Uterus (tissue), 4 donors: ENCODE measurements around the gene KIF26A. TPM values are rescaled to one million over a fixed set of nuclear protein-coding genes. Genes with fewer than 3 reads are reported as not detected.

Experiments used
- DNase-seq, 2 donors: peaks; one replicate each; pipeline ENCODE4 v3.0.0-alpha.2; 2019 to 2020
- H3K27ac ChIP-seq, 2 donors: fragments of 200-600 bp; sonication (generic); 1 replicate in 1 of 2; 2 replicates in 1 of 2; pipeline ENCODE4 v1.5.1; 2016 to 2018
- H3K27me3 ChIP-seq, 2 donors: fragments of 200-600 bp; sonication (generic); one replicate each; pipeline ENCODE4 v1.5.1; 2018 to 2019; ENCODE audit warnings: control low read depth in 1 of 2
- H3K36me3 ChIP-seq, 2 donors: fragments of 200-600 bp; sonication (generic); one replicate each; pipeline ENCODE4 v1.5.1; 2019; ENCODE audit warnings: control low read depth in 1 of 2
- H3K4me1 ChIP-seq, 2 donors: fragments of 200-600 bp; sonication (generic); one replicate each; pipeline ENCODE4 v1.5.1; 2018 to 2019; ENCODE audit warnings: control low read depth in 1 of 2
- H3K4me3 ChIP-seq, 2 donors: fragments of 200-600 bp; sonication (generic); 1 replicate in 1 of 2; 2 replicates in 1 of 2; pipeline ENCODE4 v1.5.1; 2018 to 2019; ENCODE audit warnings: mild to moderate bottlenecking in 1 of 2
- H3K9me3 ChIP-seq, 2 donors: fragments of 200-600 bp; sonication (generic); one replicate each; pipeline ENCODE4 v1.5.1; 2019; ENCODE audit warnings: control low read depth in 1 of 2
- CTCF ChIP-seq, 4 experiments: fragments of 200-600 bp in 2 of 4; fragments of 450-650 bp in 2 of 4; sonication (generic) in 2 of 4; IDR thresholded peaks; one replicate each; pipeline ENCODE4 v1.5.1; 2016 to 2019; ENCODE audit warnings: antibody characterized with exemption in 4 of 4, mild to moderate bottlenecking in 2 of 4, moderate library complexity in 1 of 4
- POLR2A ChIP-seq, 2 donors: fragments of 450-650 bp; IDR thresholded peaks; one replicate each; pipeline ENCODE4 v1.6.1; 2016; ENCODE audit warnings: antibody characterized with exemption in 2 of 2, mild to moderate bottlenecking in 1 of 2, moderate library complexity in 1 of 2
- intact Hi-C: fragments of 100-400 bp; cut with DNase I; formaldehyde crosslinking; loops from one replicate; pipeline ENCODE4 v1.15.1; 2023; ENCODE audit warnings: low total_unique reads
- total RNA-seq, 4 donors: library from RNA; depleted of rRNA in 3 of 4; stranded (reverse); fragments of >200 nt in 3 of 4; gene quantifications; one replicate each; pipeline versions ENCODE4 v1.1.0 to v1.2.4, GENCODE V29; 2014 to 2023
- donor health status: DM: yes; HTN: yes; CAD: no.

The KIF26A gene
- total RNA-seq, 4 donors from 2014 or later = 4.1 to 10.5 (median 7.5) TPM

- intact Hi-C loops = no loop called here
- H3K4me3 ChIP-seq = no peak overlapping the region
- no peaks in the 10 kb centered on the region for H3K9me3 ChIP-seq
- H3K36me3 ChIP-seq = no peaks in the 10 kb centered on the region
- no peaks in the 10 kb centered on the region for H3K27me3 ChIP-seq
- no peak overlapping the region for H3K27ac ChIP-seq
- DNase-seq = no peak
- no peak for TF ChIP-seq POLR2A (IDR thresholded peaks at IDR 0.05)
- no peak for TF ChIP-seq CTCF (IDR thresholded peaks at IDR 0.05)
- no peaks in the 10 kb centered on the region for H3K4me1 ChIP-seq
Measured at GRCh38 chr14:104180561-104181165, 42.3 kb downstream of the KIF26A start.

GRCh38 chr14:104181761-104182530 is 43.6 kb downstream of the KIF26A start:
- Histone ChIP-seq H3K9me3 (no peaks in the 10 kb centered on the region), H3K4me3 (no peak overlapping the region), H3K27me3 (no peaks in the 10 kb centered on the region), H3K4me1 (no peaks in the 10 kb centered on the region), H3K27ac (no peak overlapping the region), H3K36me3 (no peaks in the 10 kb centered on the region)
- TF ChIP-seq POLR2A (IDR thresholded peaks at IDR 0.05) = no peak
- TF ChIP-seq CTCF (IDR thresholded peaks at IDR 0.05) = no peak
- no peak for DNase-seq
- intact Hi-C loops = no loop called here

DNA sequence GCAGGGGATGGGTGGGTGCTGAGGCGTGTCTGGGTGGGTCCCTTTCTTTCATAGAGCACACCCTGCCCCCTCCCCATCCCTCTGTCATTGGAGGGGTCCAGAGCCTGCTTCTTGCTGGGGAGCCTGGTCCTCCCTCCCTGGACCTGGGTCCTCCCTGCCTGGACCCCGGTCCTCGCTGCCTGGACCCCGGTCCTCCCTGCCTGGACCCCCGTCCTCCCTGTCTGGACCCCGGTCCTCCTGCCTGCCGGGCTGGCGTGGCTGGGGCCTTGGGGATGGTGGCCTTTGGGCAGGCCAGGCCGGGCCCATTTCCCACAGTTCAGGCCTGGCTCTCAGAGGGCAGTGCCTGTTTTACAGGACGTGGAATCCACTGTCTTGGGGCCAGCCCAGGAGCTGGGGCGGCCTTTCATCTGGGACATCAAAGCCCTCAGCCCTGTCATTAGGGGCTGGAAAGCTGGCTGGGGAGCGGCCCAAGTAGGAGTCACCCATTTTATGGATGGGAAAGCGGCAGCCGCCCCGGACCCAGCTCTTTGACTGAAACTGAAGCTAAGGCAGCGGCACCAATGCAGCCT is 44.6 kb downstream of the KIF26A start:
- Histone ChIP-seq H3K9me3 (no peaks in the 10 kb centered on the region), H3K27ac (no peak overlapping the region), H3K4me1 (no peaks in the 10 kb centered on the region), H3K4me3 (no peak overlapping the region), H3K36me3 (no peaks in the 10 kb centered on the region), H3K27me3 (no peaks in the 10 kb centered on the region)
- no peak for DNase-seq
- intact Hi-C loops = no loop called here
- TF ChIP-seq CTCF (IDR thresholded peaks at IDR 0.05) = no peak
- no peak for TF ChIP-seq POLR2A (IDR thresholded peaks at IDR 0.05)

DNA sequence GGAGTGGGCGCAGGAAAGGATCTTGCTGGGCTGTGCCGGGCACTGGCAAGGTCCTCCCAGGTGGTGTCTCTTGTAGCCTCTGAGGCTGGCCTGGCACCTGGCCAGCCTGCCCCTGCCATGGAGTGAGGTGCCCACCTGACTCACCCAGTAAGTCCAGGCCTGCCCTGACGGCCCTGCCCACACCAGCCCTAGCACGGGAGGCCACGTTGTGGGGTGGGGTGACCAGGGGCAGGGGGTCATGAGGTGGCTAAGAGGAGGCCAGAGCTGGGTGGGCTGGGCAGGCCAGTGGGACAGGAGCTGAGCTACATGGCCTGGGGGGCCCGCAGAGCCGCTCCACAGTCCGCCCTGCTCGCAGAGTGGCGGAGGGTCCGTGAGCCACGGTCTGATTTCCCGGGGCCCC is 45.4 kb downstream of the KIF26A start:
- DNase-seq = no peak

More for the DNA sequence above, 45.4 kb downstream of the KIF26A start:
- no peak for TF ChIP-seq CTCF (IDR thresholded peaks at IDR 0.05)
- no peak for TF ChIP-seq POLR2A (IDR thresholded peaks at IDR 0.05)
- H3K9me3 ChIP-seq = no peaks in the 10 kb centered on the region
- H3K27me3 ChIP-seq = no peaks in the 10 kb centered on the region
- H3K4me3 ChIP-seq = no peak overlapping the region
- no peak overlapping the region for H3K27ac ChIP-seq
- H3K36me3 ChIP-seq = no peaks in the 10 kb centered on the region
- intact Hi-C loops = no loop called here
- no peaks in the 10 kb centered on the region for H3K4me1 ChIP-seq
